ENCODE measurements around the gene STK10. TPM values are rescaled to one million over a fixed set of nuclear protein-coding genes. Genes with fewer than 3 reads are reported as not detected.

The STK10 gene
- total RNA-seq, 2 donors from 2014 or later, result 14.3 to 17.9 TPM

GRCh38 chr5:172141949-172142319 lies 46.1 kb downstream of the STK10 start:
- DNase-seq, result no peak
- H3K9ac ChIP-seq (ENCODE audit: extremely low read depth, low read length, poor library complexity, severe bottlenecking), result no peak overlapping the region
- H3K27ac Mint-ChIP-seq, result no peak overlapping the region
- H3K36me3 ChIP-seq (ENCODE audit: control insufficient read depth, insufficient read depth, low read length), result no peaks in the 10 kb centered on the region
- H3K27me3 Mint-ChIP-seq (ENCODE audit: insufficient read depth), result no peaks in the 10 kb centered on the region
- peaks cover 1% of the 10 kb centered on the region for H3K36me3 Mint-ChIP-seq (ENCODE audit: low read depth)
- peaks cover 10% of the 10 kb centered on the region for H3K4me1 ChIP-seq (ENCODE audit: control insufficient read depth, insufficient read depth, low read length)
- no peak overlapping the region for H3K4me3 ChIP-seq (ENCODE audit: low read length)
- no peaks in the 10 kb centered on the region for H3K27me3 ChIP-seq (ENCODE audit: control insufficient read depth, insufficient read depth, low read length, poor library complexity, severe bottlenecking)
- no peak overlapping the region for H3K27ac ChIP-seq (ENCODE audit: low read depth, low read length)
- peaks cover 6% of the 10 kb centered on the region for H3K9me3 Mint-ChIP-seq
- peaks cover 37% of the 10 kb centered on the region for H3K4me1 Mint-ChIP-seq
- TF ChIP-seq CTCF (conservative IDR thresholded peaks at IDR 0.05), result no peak
- 82 to 88% methylated on average over 5 of the region's 5 CpGs for WGBS, 2 experiments (ENCODE audit: insufficient coverage in 1 of 2, insufficient read length in 1 of 2)
- H3K9me3 ChIP-seq (ENCODE audit: control insufficient read depth, low read length), result peaks cover 10% of the 10 kb centered on the region
- H3K4me3 Mint-ChIP-seq, result no peak overlapping the region

GRCh38 chr5:172140866-172141265 lies 47.2 kb downstream of the STK10 start:
- H3K9me3 ChIP-seq (ENCODE audit: control insufficient read depth, low read length), result peaks cover 11% of the 10 kb centered on the region
- peaks cover 6% of the 10 kb centered on the region for H3K9me3 Mint-ChIP-seq
- H3K27me3 ChIP-seq (ENCODE audit: control insufficient read depth, insufficient read depth, low read length, poor library complexity, severe bottlenecking), result no peaks in the 10 kb centered on the region
- H3K36me3 Mint-ChIP-seq (ENCODE audit: low read depth), result peaks cover 1% of the 10 kb centered on the region
- no peak overlapping the region for H3K4me3 ChIP-seq (ENCODE audit: low read length)
- no peak overlapping the region for H3K9ac ChIP-seq (ENCODE audit: extremely low read depth, low read length, poor library complexity, severe bottlenecking)
- no peak overlapping the region for H3K27ac ChIP-seq (ENCODE audit: low read depth, low read length)
- no peaks in the 10 kb centered on the region for H3K36me3 ChIP-seq (ENCODE audit: control insufficient read depth, insufficient read depth, low read length)
- DNase-seq, result no peak
- TF ChIP-seq CTCF (conservative IDR thresholded peaks at IDR 0.05), result no peak
- peaks cover 10% of the 10 kb centered on the region for H3K4me1 ChIP-seq (ENCODE audit: control insufficient read depth, insufficient read depth, low read length)
- H3K4me3 Mint-ChIP-seq, result no peak overlapping the region
- H3K4me1 Mint-ChIP-seq, result peaks cover 35% of the 10 kb centered on the region
- no peaks in the 10 kb centered on the region for H3K27me3 Mint-ChIP-seq (ENCODE audit: insufficient read depth)
- 87% methylated on average over 6 of the region's 6 CpGs for WGBS, 2 experiments (ENCODE audit: insufficient coverage in 1 of 2, insufficient read length in 1 of 2)
- no peak overlapping the region for H3K27ac Mint-ChIP-seq

- peaks cover 10% of the 10 kb centered on the region for H3K4me1 ChIP-seq (ENCODE audit: control insufficient read depth, insufficient read depth, low read length)
- TF ChIP-seq CTCF (conservative IDR thresholded peaks at IDR 0.05), result no peak
- DNase-seq, result no peak
- WGBS, 2 experiments (ENCODE audit: insufficient coverage in 1 of 2, insufficient read length in 1 of 2), result 92 to 94% methylated on average over 7 to 9 of the region's 9 CpGs
- Mint-ChIP-seq H3K4me3 (no peak overlapping the region), H3K9me3 (peaks cover 6% of the 10 kb centered on the region), H3K36me3 (ENCODE audit: low read depth) (peaks cover 1% of the 10 kb centered on the region), H3K27me3 (ENCODE audit: insufficient read depth) (no peaks in the 10 kb centered on the region), H3K27ac (no peak overlapping the region), H3K4me1 (peaks cover 34% of the 10 kb centered on the region)
- H3K27me3 ChIP-seq (ENCODE audit: control insufficient read depth, insufficient read depth, low read length, poor library complexity, severe bottlenecking), result no peaks in the 10 kb centered on the region
- H3K27ac ChIP-seq (ENCODE audit: low read depth, low read length), result no peak overlapping the region
- H3K4me3 ChIP-seq (ENCODE audit: low read length), result no peak overlapping the region
- peaks cover 15% of the 10 kb centered on the region for H3K9me3 ChIP-seq (ENCODE audit: control insufficient read depth, low read length)
- no peaks in the 10 kb centered on the region for H3K36me3 ChIP-seq (ENCODE audit: control insufficient read depth, insufficient read depth, low read length)
- H3K9ac ChIP-seq (ENCODE audit: extremely low read depth, low read length, poor library complexity, severe bottlenecking), result no peak overlapping the region
These were observed 47.9 kb downstream of the STK10 start for GRCh38 chr5:172140120-172140519.
